MM.1S (cell line): Measurements from ENCODE around the gene DMXL2.

Source experiments
- DNase-seq: peaks from one replicate; pipeline ENCODE4 v3.0.0-alpha.2; 2015
- H2AFZ ChIP-seq: fragments of 300-600 bp; sonication (generic); 2 replicates; pipeline ENCODE4 v1.6.0; 2016; ENCODE audit warnings: antibody characterized with exemption, low read length
- H3F3A ChIP-seq: fragments of 300-600 bp; sonication (generic); 2 replicates; pipeline ENCODE4 v1.6.1; 2016; ENCODE audit warnings: mild to moderate bottlenecking, antibody characterized with exemption, low read length, moderate library complexity, mixed read lengths; ENCODE audit not compliant: insufficient read depth
- H3K27ac ChIP-seq: fragments of 300-600 bp; sonication (generic); 2 replicates; pipeline ENCODE4 v1.5.1; 2016; ENCODE audit warnings: mild to moderate bottlenecking, low read length
- H3K27me3 ChIP-seq: fragments of 300-600 bp; sonication (generic); replicated peaks from 2 replicates; pipeline ENCODE4 v1.6.0; 2016; ENCODE audit warnings: low read length; ENCODE audit not compliant: insufficient read depth
- H3K36me3 ChIP-seq: fragments of 300-600 bp; sonication (generic); replicated peaks from 2 replicates; pipeline ENCODE4 v1.6.1; 2016; ENCODE audit warnings: mild to moderate bottlenecking, low read length, mixed read lengths; ENCODE audit not compliant: insufficient read depth
- H3K4me1 ChIP-seq: fragments of 300-600 bp; sonication (generic); 2 replicates; pipeline ENCODE4 v1.6.1; 2016; ENCODE audit warnings: low read length, mixed read lengths
- H3K4me2 ChIP-seq: fragments of 300-600 bp; sonication (generic); 2 replicates; pipeline ENCODE4 v1.6.0; 2016; ENCODE audit warnings: low read depth, low read length
- H3K4me3 ChIP-seq: fragments of 300-600 bp; sonication (generic); 2 replicates; pipeline ENCODE4 v1.5.1; 2016; ENCODE audit warnings: low read length, mixed read lengths
- H3K79me2 ChIP-seq: fragments of 300-600 bp; sonication (generic); 2 replicates; pipeline ENCODE4 v1.6.1; 2016; ENCODE audit warnings: mixed run types, low read length, mixed read lengths
- H3K9ac ChIP-seq: fragments of 300-600 bp; sonication (generic); 2 replicates; pipeline ENCODE4 v1.6.1; 2016; ENCODE audit warnings: low read length, mixed read lengths
- H3K9me2 ChIP-seq: fragments of 300-600 bp; sonication (generic); replicated peaks from 2 replicates; pipeline ENCODE4 v1.6.1; 2016; ENCODE audit warnings: mild to moderate bottlenecking, low read length, mixed read lengths; ENCODE audit not compliant: insufficient read depth
- H3K9me3 ChIP-seq: fragments of 300-600 bp; sonication (generic); replicated peaks from 2 replicates; pipeline ENCODE4 v1.6.1; 2016; ENCODE audit warnings: mild to moderate bottlenecking, low read length, mixed read lengths; ENCODE audit not compliant: insufficient read depth
- H4K20me1 ChIP-seq: fragments of 300-600 bp; sonication (generic); 2 replicates; pipeline ENCODE4 v1.6.1; 2016; ENCODE audit warnings: mild to moderate bottlenecking, low read length, moderate library complexity, mixed read lengths; ENCODE audit not compliant: insufficient read depth
- CTCF ChIP-seq: fragments of 300-600 bp; sonication (generic); IDR thresholded peaks from 2 replicates; pipeline ENCODE4 v1.5.1; 2016; ENCODE audit warnings: antibody characterized with exemption, low read length, mixed read lengths
- EZH2 ChIP-seq: fragments of 300-600 bp; sonication (generic); optimal IDR thresholded peaks from 2 replicates; pipeline ENCODE3; 2017; ENCODE audit warnings: low read depth, mild to moderate bottlenecking, antibody characterized with exemption, low read length, mixed read lengths
- EZH2phosphoT487 ChIP-seq: fragments of 300-600 bp; sonication (generic); IDR thresholded peaks from 2 replicates; pipeline ENCODE4 v1.6.1; 2018; ENCODE audit warnings: antibody characterized with exemption, low read length

Gene DMXL2

GRCh38 chr15:51668446-51668845 is 45.9 kb upstream of the DMXL2 start:
- no peak for TF ChIP-seq EZH2
- TF ChIP-seq EZH2phosphoT487: no peak
- no peak for TF ChIP-seq CTCF
- Histone ChIP-seq H3K4me2 (no peak overlapping the region), H4K20me1 (no peaks in the 10 kb centered on the region), H3F3A (no peaks in the 10 kb centered on the region), H3K27ac (no peak overlapping the region), H3K4me1 (no peaks in the 10 kb centered on the region), H3K36me3 (no peaks in the 10 kb centered on the region), H3K4me3 (no peak overlapping the region), H3K9me3 (no peaks in the 10 kb centered on the region), H3K9ac (no peak overlapping the region), H3K9me2 (no peaks in the 10 kb centered on the region), H2AFZ (no peak overlapping the region), H3K27me3 (no peaks in the 10 kb centered on the region), H3K79me2 (no peaks in the 10 kb centered on the region)
- DNase-seq: no peak

- H4K20me1 ChIP-seq: no peaks in the 10 kb centered on the region
- H3K4me2 ChIP-seq: no peak overlapping the region
- no peaks in the 10 kb centered on the region for H3K27me3 ChIP-seq
- no peak for DNase-seq
- H3K9me3 ChIP-seq: no peaks in the 10 kb centered on the region
- H2AFZ ChIP-seq: no peak overlapping the region
- TF ChIP-seq CTCF: no peak
- TF ChIP-seq EZH2: no peak
- no peak for TF ChIP-seq EZH2phosphoT487
- no peaks in the 10 kb centered on the region for H3K9me2 ChIP-seq
- H3K27ac ChIP-seq: no peak overlapping the region
- H3F3A ChIP-seq: no peaks in the 10 kb centered on the region
- H3K4me3 ChIP-seq: no peak overlapping the region
- H3K9ac ChIP-seq: no peak overlapping the region
- no peaks in the 10 kb centered on the region for H3K36me3 ChIP-seq
- H3K79me2 ChIP-seq: no peaks in the 10 kb centered on the region
- H3K4me1 ChIP-seq: no peaks in the 10 kb centered on the region
Measured at GRCh38 chr15:51667478-51667877, 44.9 kb upstream of the DMXL2 start.

GRCh38 chr15:51661072-51661471 is 38.5 kb upstream of the DMXL2 start:
- H3K27ac ChIP-seq: no peak overlapping the region
- no peak overlapping the region for H3K4me2 ChIP-seq
- H3K9me2 ChIP-seq: no peaks in the 10 kb centered on the region
- no peak for TF ChIP-seq CTCF
- TF ChIP-seq EZH2: no peak
- no peak for TF ChIP-seq EZH2phosphoT487
- no peak overlapping the region for H3K4me3 ChIP-seq
- no peaks in the 10 kb centered on the region for H3K27me3 ChIP-seq
- H3K4me1 ChIP-seq: peaks cover 4% of the 10 kb centered on the region; the same call in 1 of the 2 replicates
- no peaks in the 10 kb centered on the region for H3K9me3 ChIP-seq
- no peaks in the 10 kb centered on the region for H4K20me1 ChIP-seq
- H3K79me2 ChIP-seq: no peaks in the 10 kb centered on the region
- H3K36me3 ChIP-seq: no peaks in the 10 kb centered on the region
- no peak overlapping the region for H3K9ac ChIP-seq
- H3F3A ChIP-seq: no peaks in the 10 kb centered on the region
- no peak for DNase-seq
- no peak overlapping the region for H2AFZ ChIP-seq
